Measurements from ENCODE around the gene ZNF770.
"Not testable (repeated sequence)": the region's sequence is repeated elsewhere in the genome, so short reads cannot be mapped to it uniquely, and the experiment has no call there.

Gene ZNF770

DNA sequence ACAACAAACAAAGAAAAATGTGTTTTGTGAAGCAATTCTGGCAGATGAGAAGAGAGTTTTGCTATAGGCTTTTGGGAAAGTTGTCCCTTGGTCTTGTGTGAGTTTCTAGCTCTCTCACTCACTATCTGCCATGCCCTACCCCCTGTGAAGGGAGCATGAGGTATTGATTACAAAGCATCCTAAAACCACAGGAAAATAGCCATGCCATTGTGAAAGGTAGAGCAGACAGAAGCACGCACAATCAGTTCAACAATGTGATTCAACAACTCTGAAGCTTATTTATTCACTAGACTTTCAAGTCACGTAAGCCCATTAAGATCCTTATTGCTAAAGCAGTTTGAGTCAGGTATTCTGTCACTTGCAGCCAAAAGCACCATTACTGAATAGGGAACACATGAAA, 12.0 kb downstream of the ZNF770 start:
- no peak for DNase-seq

- no peak for DNase-seq
Observed at GRCh38 chr15:34973512-34973911, 14.6 kb downstream of the ZNF770 start.

GRCh38 chr15:34970098-34970643, 17.9 kb downstream of the ZNF770 start:
- not testable (repeated sequence) for DNase-seq

- DNase-seq, result peak; percentile 99
Observed at GRCh38 chr15:34969340-34970097, 18.6 kb downstream of the ZNF770 start, which contains the start of gene AQR. TSS of gene AQR (minus strand) at chr15:34969742. CDS start at chr15:34969613, 129 bp downstream.

GRCh38 chr15:34964277-34964676, 23.8 kb downstream of the ZNF770 start:
- no peak for DNase-seq

- no peak for DNase-seq
Observed at GRCh38 chr15:34953851-34954250, 34.2 kb downstream of the ZNF770 start.

GRCh38 chr15:34952481-34952880, 35.6 kb downstream of the ZNF770 start:
- DNase-seq, result no peak

DNA sequence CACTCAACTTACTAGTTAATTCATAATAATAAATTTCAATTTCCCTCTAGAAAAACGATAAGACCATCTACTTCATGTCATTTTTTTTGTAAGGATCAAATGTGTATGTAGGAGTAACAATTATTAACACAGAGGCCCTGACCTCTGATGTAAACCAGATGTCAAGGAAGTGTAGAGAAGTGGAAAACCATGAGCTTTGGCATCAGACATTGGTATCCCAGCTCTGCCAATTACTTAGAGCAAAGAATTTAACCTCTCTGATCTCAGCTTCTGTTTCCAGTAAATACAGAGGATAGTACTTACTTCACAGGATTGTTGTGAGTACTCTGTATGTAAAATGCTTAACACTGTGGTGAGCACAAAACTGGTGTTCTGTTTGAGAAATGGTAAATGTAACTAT, 36.1 kb downstream of the ZNF770 start:
- no peak for DNase-seq

GRCh38 chr15:34944936-34945335, 43.2 kb downstream of the ZNF770 start:
- DNase-seq, result no peak

DNA sequence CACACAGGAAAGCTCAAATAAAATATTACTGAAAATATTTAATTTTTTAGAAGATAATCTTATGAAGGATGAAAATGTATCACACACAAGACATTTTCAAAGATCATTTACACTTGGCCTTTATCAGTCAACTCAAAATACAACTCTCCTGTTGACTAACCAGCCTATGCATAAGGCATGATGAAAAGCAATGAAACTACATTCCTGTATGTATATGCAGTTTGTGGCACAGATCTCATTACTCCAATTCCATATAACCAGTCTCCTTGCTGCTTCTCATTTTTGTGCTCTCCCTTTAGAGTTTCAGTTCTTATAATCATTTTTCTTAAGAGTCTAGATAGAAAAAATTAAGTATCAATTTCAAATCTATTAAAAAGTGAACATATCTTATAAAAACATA, 44.4 kb downstream of the ZNF770 start:
- DNase-seq, result no peak

GRCh38 chr15:34943264-34943663, 44.8 kb downstream of the ZNF770 start:
- DNase-seq, result not testable (repeated sequence)

DNA sequence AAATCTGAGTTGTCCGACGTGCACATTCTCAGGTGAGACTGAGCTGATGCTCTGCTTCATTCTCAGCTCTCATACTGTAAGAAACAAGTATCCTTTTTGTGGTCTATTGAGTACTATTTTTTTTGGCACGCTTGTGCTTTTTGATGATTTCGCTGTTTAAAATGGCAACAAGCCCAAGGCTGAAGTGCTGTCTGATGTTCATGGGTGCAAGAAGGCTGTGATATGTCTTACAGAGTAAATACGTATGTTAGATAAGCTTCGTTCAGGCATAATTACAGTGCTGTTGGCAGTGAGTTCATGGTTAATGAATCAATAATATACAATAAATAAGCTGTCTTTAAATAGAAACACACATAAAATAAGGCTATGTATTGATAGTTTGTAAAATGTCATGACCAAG, 45.7 kb downstream of the ZNF770 start:
- no peak for DNase-seq

DNA sequence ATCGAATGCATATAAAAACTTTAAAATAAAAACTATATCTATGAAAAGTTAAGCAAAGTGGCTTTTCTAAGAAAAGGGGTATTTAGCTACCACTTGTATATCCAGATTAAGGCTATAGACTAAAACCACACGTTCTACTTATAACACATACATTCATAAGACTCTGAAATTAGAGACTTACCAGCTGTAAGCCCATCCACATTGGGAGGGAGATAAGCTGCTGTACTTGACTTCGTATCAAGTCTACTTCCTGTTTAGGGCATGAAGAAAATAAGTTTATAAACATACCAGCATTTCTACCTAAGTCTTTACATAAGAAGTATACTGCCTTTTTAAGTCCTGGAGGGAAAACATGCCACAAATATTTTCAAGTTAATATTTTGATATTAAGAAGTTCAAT, 46.3 kb downstream of the ZNF770 start:
- DNase-seq, result no peak

- DNase-seq, result no peak
Observed at GRCh38 chr15:34941185-34941698, 46.8 kb downstream of the ZNF770 start.

- DNase-seq, result no peak
Observed at GRCh38 chr15:34933432-34933975, 54.6 kb downstream of the ZNF770 start.

DNA sequence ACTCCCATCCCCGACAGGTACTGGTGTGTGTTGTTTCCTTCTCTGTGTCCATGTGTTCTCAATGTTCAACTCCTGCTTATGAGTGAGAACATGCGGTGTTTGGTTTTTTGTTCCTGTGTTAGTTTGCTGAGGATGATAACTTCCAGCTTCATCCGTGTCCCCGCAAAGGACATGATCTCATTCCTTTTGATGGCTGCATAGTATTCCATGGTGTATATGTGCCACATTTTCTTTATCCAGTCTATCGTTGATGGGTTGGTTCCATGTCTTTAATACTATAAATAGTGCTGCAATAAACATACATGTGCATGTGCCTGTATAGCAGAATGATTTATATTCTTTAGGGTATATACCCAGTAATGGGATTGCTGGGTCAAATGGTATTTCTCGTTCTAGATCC, 59.7 kb downstream of the ZNF770 start:
- not testable (repeated sequence) for DNase-seq

All from islet precursor cell (in vitro differentiated cells).